ENCODE results near the gene TOM1L2. TPM values are rescaled to one million over a fixed set of nuclear protein-coding genes. Genes with fewer than 3 reads are reported as not detected.

The TOM1L2 gene
- total and polyA plus RNA-seq, 2 donors from 2014 or later: 28.2 to 59.4 TPM

DNA sequence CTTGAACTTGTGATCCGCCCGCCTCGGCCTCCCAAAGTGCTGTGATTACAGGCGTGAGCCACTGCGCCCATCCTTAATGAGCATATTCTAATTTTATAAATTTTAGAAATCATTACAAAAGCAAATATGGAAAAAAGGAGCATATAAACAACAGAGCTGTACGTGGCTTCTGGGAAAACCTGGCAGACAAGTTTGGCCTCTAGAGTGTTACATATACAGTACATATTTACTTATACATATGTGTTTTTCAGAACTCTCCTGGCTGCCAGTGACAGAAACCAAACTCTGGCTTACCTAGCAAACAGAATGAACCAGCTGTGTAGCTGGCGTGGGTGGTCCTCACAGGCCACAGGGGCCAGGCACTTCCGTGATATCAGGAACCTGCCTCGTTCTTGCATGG is 10.6 kb upstream of the TOM1L2 start:
- no peak for DNase-seq
- H3K27me3 ChIP-seq (ENCODE audit: control insufficient read depth, insufficient read depth, low read length): no peaks in the 10 kb centered on the region

GRCh38 chr17:17981330-17981729 is 9.1 kb upstream of the TOM1L2 start:
- no peaks in the 10 kb centered on the region for H3K4me1 ChIP-seq (ENCODE audit: control insufficient read depth in 2 of 3, insufficient read depth in 2 of 3, low read depth in 1 of 3, low read length in 3 of 3)
- H3K27ac ChIP-seq (ENCODE audit: low read depth in 2 of 2, low read length in 2 of 2): no peak overlapping the region
- FAIRE-seq (no peak), DNase-seq (no peak)
- H3K36me3 ChIP-seq (ENCODE audit: control insufficient read depth in 2 of 3, insufficient read depth in 3 of 3, low read length in 3 of 3): peaks cover 0 to 3% (median 0%) of the 10 kb centered on the region in 3 donors
- intact Hi-C loops (cut with DNase I): no loop called here
- H3K27me3 ChIP-seq (ENCODE audit: control insufficient read depth, insufficient read depth, low read length): no peaks in the 10 kb centered on the region
- no peak for TF ChIP-seq CTCF (IDR thresholded peaks at IDR 0.05; ENCODE audit: borderline replicate concordance, extremely low read depth, insufficient read depth)
- H3K9me3 ChIP-seq (ENCODE audit: control insufficient read depth in 2 of 3, insufficient read depth in 1 of 3, low read length in 3 of 3): no peaks in the 10 kb centered on the region
- no peak overlapping the region for H3K4me3 ChIP-seq (ENCODE audit: low read length in 3 of 3)
- H3K9ac ChIP-seq (ENCODE audit: low read length in 3 of 3): no peak overlapping the region

More for the DNA sequence above, 10.6 kb upstream of the TOM1L2 start:
- H3K4me3 ChIP-seq (ENCODE audit: low read length in 3 of 3): no peak overlapping the region
- peaks cover 0 to 3% (median 0%) of the 10 kb centered on the region in 3 donors for H3K36me3 ChIP-seq (ENCODE audit: control insufficient read depth in 2 of 3, insufficient read depth in 3 of 3, low read length in 3 of 3)
- no peak for TF ChIP-seq CTCF (IDR thresholded peaks at IDR 0.05; ENCODE audit: borderline replicate concordance, extremely low read depth, insufficient read depth)
- no peak for FAIRE-seq
- H3K27ac ChIP-seq (ENCODE audit: low read depth in 2 of 2, low read length in 2 of 2): no peak overlapping the region
- no peaks in the 10 kb centered on the region for H3K4me1 ChIP-seq (ENCODE audit: control insufficient read depth in 2 of 3, insufficient read depth in 2 of 3, low read depth in 1 of 3, low read length in 3 of 3)
- no peak overlapping the region for H3K9ac ChIP-seq (ENCODE audit: low read length in 3 of 3)
- no peaks in the 10 kb centered on the region for H3K9me3 ChIP-seq (ENCODE audit: control insufficient read depth in 2 of 3, insufficient read depth in 1 of 3, low read length in 3 of 3)
- intact Hi-C loops (cut with DNase I): no loop called here

DNA sequence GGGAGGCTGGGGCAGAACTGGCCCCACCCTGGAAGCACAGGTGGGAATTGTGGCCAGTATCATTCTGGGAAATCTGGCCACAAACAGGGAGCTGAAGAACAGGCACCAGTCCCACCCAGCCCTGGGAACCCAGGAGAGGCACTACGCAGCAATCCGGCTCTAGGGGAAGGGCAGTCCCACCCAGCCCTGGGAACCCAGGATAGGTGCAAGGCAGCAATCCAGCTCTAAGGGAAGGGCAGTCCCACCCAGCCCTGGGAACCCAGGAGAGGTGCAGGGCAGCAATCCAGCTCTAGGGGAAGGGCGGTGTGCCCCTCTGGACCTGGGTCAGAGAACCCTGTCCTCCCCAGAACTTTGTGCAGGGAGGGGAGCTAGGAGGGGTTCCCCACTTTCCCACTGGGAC is 7.6 kb upstream of the TOM1L2 start:
- Histone ChIP-seq H3K27me3 (ENCODE audit: control insufficient read depth, insufficient read depth, low read length) (no peaks in the 10 kb centered on the region), H3K36me3 (ENCODE audit: control insufficient read depth in 2 of 3, insufficient read depth in 3 of 3, low read length in 3 of 3) (peaks cover 0 to 3% (median 0%) of the 10 kb centered on the region in 3 donors), H3K4me1 (ENCODE audit: control insufficient read depth in 2 of 3, insufficient read depth in 2 of 3, low read depth in 1 of 3, low read length in 3 of 3) (no peaks in the 10 kb centered on the region), H3K4me3 (ENCODE audit: low read length in 3 of 3) (no peak overlapping the region), H3K9me3 (ENCODE audit: control insufficient read depth in 2 of 3, insufficient read depth in 1 of 3, low read length in 3 of 3) (no peaks in the 10 kb centered on the region), H3K27ac (ENCODE audit: low read depth in 2 of 2, low read length in 2 of 2) (no peak overlapping the region), H3K9ac (ENCODE audit: low read length in 3 of 3) (no peak overlapping the region)
- FAIRE-seq: no peak
- DNase-seq: no peak
- no peak for TF ChIP-seq CTCF (IDR thresholded peaks at IDR 0.05; ENCODE audit: borderline replicate concordance, extremely low read depth, insufficient read depth)
- intact Hi-C loops (cut with DNase I): no loop called here

All from kidney (tissue), 14 donors.